Prostate gland (tissue), 2 donors: ENCODE results near the gene PRKCD.

Experiments used
- POLR2A ChIP-seq: fragments of 450-650 bp; IDR thresholded peaks from one replicate; pipeline ENCODE4 v1.6.1; 2016; ENCODE audit warnings: antibody characterized with exemption, mild to moderate bottlenecking
- TF ChIP-seq, protein P1 (sequence below), 4 experiments: fragments of 200-600 bp in 2 of 4; fragments of 450-650 bp in 2 of 4; sonication (generic) in 2 of 4; IDR thresholded peaks; 1 replicate in 3 of 4; 2 replicates in 1 of 4; pipeline ENCODE4 v1.5.1; 2016 to 2019; ENCODE audit warnings: antibody characterized with exemption in 4 of 4, mild to moderate bottlenecking in 2 of 4, moderate library complexity in 2 of 4

DNA sequence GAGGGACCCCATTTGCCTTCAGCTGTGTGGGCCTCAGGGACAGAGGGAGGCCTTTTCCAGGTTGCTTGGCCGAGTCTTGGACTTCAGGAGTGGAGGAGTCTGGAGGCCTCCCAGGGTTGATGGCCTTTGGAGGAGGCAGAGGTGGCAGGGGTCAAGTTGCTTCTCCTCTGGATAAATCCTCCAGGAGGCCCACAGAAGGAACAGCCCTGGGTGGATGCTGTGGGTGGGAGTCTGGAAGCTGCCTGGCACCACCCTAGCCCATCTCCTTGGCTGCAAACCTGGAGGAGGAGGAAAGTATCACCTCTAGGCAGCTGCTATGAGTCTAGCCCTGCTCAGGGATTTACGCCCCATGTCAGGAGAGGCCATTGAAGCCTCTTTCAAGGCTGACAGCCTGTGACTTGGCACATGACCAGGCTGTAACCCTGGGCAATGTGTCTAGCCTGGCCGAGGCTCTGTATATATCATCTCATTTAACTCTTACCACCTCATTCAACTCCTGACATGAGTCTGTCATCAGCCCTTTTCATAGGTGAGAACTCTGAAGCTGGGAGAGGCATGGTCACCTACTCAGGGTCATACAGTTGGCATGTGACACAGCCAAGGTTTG, 2.9 kb upstream of the PRKCD start:
- TF ChIP-seq POLR2A: no peak
- TF ChIP-seq, protein P1, sequence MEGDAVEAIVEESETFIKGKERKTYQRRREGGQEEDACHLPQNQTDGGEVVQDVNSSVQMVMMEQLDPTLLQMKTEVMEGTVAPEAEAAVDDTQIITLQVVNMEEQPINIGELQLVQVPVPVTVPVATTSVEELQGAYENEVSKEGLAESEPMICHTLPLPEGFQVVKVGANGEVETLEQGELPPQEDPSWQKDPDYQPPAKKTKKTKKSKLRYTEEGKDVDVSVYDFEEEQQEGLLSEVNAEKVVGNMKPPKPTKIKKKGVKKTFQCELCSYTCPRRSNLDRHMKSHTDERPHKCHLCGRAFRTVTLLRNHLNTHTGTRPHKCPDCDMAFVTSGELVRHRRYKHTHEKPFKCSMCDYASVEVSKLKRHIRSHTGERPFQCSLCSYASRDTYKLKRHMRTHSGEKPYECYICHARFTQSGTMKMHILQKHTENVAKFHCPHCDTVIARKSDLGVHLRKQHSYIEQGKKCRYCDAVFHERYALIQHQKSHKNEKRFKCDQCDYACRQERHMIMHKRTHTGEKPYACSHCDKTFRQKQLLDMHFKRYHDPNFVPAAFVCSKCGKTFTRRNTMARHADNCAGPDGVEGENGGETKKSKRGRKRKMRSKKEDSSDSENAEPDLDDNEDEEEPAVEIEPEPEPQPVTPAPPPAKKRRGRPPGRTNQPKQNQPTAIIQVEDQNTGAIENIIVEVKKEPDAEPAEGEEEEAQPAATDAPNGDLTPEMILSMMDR (IDR thresholded peaks at IDR 0.05): no peak
